Natural killer cell treated with Interleukin-12 subunit alpha and Interleukin-12 subunit beta and Interleukin-15 and Interleukin-18, amount 100 ng/mL, for 72 hours (primary cell): ENCODE data around the gene KDM7A. TPM values are rescaled to one million over a fixed set of nuclear protein-coding genes. Genes with fewer than 3 reads are reported as not detected.
A peak's percentile ranks its signal among the peaks of the same experiment; 100 is the strongest.
"Not testable (repeated sequence)": the region's sequence is repeated elsewhere in the genome, so short reads cannot be mapped to it uniquely, and the experiment has no call there.

Source experiments
- ATAC-seq, 2 donors: fragments of 150-1000 bp; cut with Tn5 transposase in 1 of 2; sonication (Bioruptor Pico), chemical (Tn5 transposase) in 1 of 2; 2 replicates each; pipeline ENCODE4 v1.10.0; 2021
- DNase-seq: peaks from one replicate; pipeline ENCODE4 v3.0.0; 2022; ENCODE audit warnings: low spot score
- H3K27ac Mint-ChIP-seq, 2 donors: 1 replicate in 1 of 2; 2 replicates in 1 of 2; pipeline ENCODE4 v1.8.0; 2022; ENCODE audit warnings: mixed read lengths in 2 of 2, mild to moderate bottlenecking in 1 of 2, moderate library complexity in 1 of 2
- H3K27me3 Mint-ChIP-seq, 2 donors: 1 replicate in 1 of 2; 2 replicates in 1 of 2; pipeline ENCODE4 v1.8.0; 2022; ENCODE audit warnings: mixed read lengths in 2 of 2
- H3K36me3 Mint-ChIP-seq: one replicate; pipeline ENCODE4 v1.8.0; 2022; ENCODE audit warnings: mixed read lengths
- H3K4me1 Mint-ChIP-seq, 2 donors: 1 replicate in 1 of 2; 2 replicates in 1 of 2; pipeline ENCODE4 v1.8.0; 2022; ENCODE audit warnings: low read depth in 2 of 2, mixed read lengths in 2 of 2, mild to moderate bottlenecking in 1 of 2
- H3K4me3 Mint-ChIP-seq: one replicate; pipeline ENCODE4 v1.8.0; 2022; ENCODE audit warnings: mixed read lengths
- H3K9me3 Mint-ChIP-seq: 2 replicates; pipeline ENCODE4 v1.8.0; 2022; ENCODE audit warnings: mixed read lengths
- total RNA-seq, 2 donors: library from RNA; stranded (reverse); gene quantifications; one replicate each; pipeline ENCODE4 v1.2.3, GENCODE V29; 2022

KDM7A gene
- total RNA-seq, 2 donors from 2014 or later = 12.6 to 14.5 TPM

DNA sequence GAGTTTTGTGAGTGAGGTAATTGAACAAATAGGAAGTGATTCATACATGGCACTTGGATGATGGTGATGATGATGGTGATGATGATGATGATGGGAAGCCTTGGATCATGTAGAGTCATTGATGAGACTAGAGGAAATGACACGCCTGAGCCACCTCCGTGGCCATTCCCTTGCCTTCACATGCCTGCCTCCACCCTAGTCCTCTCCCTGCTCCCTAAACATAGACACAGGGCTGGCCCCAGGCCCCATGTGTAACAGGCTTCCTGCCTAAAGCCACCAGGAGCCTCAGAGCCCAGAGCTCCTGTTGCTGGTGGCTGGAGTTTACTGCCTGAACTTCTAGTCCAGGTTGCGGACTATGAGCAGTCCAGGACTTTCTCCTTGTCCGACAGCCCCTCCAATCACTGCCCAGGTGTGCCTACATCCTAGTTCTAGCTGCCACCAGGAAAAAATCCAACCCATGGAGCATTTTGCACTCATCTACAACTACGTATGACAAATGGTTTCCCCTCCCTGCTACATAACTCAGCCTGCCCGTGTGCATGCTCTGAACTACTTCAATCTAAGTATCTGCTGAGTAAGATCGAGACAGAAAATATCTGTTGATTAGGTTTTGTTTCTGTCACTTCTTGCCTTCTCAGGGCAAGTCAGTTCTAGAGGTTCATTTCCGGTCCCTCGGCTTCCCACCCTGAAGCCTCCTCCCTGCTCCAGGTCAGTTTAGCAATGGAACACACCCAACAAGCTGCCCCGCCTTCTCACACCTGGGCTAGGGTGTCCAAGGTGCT, 35.5 kb upstream of the KDM7A start:
- no peaks in the 10 kb centered on the region for H3K36me3 Mint-ChIP-seq
- peak overlapping the region in 1 of 2 donors; percentile 86 for H3K27ac Mint-ChIP-seq
- peaks cover 37 to 48% of the 10 kb centered on the region in 2 donors for H3K4me1 Mint-ChIP-seq
- peaks cover 6% of the 10 kb centered on the region for H3K9me3 Mint-ChIP-seq
- ATAC-seq (peak in 1 of 2 donors; percentile 80), DNase-seq (no peak)
- peak overlapping the region; percentile 80 for H3K4me3 Mint-ChIP-seq
- H3K27me3 Mint-ChIP-seq = peaks cover 0 to 1% of the 10 kb centered on the region in 2 donors

DNA sequence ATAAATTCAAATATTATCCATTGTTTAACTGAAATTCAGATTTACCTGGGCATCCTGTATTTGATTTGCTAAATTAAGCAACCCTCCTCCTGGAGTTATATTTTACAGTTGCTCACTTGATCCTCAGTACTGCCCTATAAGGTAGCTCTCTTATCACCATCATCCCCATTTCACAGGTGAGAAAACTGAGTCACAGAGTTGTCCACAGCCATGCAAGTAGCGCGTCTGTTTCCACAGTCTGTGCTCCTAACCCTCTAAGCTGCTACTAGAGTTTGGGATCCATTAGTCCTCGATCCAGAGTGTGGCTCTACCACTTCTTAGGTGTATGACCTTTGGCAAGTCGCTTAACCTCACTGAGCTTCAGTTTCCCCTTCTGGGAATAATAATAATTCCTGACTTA, 34.9 kb upstream of the KDM7A start:
- ATAC-seq (no peak), DNase-seq (no peak)
- no peaks in the 10 kb centered on the region for H3K36me3 Mint-ChIP-seq
- peak overlapping the region; percentile 80 for H3K4me3 Mint-ChIP-seq
- H3K27ac Mint-ChIP-seq = peak overlapping the region in 1 of 2 donors; percentile 86
- peaks cover 0 to 4% of the 10 kb centered on the region in 2 donors for H3K27me3 Mint-ChIP-seq
- H3K9me3 Mint-ChIP-seq = peaks cover 6% of the 10 kb centered on the region
- H3K4me1 Mint-ChIP-seq = peaks cover 37 to 48% of the 10 kb centered on the region in 2 donors

DNA sequence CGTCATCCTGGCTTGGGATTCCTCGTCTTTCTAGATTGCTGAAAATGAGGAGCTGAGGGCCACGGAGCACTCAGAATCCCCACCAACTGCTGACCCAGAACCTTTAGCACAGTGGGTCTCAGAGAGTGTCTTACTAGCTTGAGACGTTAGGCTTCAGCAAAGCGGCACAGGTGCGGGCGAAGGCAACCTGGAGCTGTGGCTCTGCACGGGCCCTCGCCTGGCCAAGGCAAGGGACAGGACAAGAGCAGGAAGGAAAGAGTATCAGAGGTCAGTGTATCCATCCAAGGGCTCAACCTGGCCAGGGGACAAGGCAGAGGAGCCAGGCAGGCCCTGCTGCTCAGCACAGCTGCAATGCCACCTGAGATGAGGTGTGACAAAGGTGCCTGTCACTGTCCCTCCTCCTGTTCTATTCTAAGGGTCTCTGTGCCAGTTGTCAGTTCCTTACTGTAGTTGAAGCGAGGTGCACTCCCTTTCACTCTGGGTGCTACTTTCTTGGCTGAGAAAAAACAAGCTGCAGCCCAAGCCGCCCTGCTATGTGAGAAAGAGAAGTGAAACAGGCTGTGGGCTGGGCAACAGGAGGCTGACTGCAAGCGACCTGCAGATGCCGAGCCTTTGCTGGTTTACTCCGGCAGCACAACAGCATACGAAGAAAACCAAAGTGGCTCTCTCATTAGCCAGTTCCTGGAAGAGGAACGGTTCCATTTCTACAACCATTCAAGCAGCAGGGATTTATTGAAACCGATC, 33.3 kb upstream of the KDM7A start:
- ATAC-seq = peak; percentile 68 to 80
- Mint-ChIP-seq H3K27me3 (peaks cover 0 to 7% of the 10 kb centered on the region in 2 donors), H3K9me3 (peaks cover 5% of the 10 kb centered on the region), H3K4me3 (peak overlapping the region; percentile 61), H3K36me3 (no peaks in the 10 kb centered on the region), H3K27ac (peak overlapping the region; percentile 16 to 70), H3K4me1 (peaks cover 29 to 40% of the 10 kb centered on the region in 2 donors)
- DNase-seq = no peak

DNA sequence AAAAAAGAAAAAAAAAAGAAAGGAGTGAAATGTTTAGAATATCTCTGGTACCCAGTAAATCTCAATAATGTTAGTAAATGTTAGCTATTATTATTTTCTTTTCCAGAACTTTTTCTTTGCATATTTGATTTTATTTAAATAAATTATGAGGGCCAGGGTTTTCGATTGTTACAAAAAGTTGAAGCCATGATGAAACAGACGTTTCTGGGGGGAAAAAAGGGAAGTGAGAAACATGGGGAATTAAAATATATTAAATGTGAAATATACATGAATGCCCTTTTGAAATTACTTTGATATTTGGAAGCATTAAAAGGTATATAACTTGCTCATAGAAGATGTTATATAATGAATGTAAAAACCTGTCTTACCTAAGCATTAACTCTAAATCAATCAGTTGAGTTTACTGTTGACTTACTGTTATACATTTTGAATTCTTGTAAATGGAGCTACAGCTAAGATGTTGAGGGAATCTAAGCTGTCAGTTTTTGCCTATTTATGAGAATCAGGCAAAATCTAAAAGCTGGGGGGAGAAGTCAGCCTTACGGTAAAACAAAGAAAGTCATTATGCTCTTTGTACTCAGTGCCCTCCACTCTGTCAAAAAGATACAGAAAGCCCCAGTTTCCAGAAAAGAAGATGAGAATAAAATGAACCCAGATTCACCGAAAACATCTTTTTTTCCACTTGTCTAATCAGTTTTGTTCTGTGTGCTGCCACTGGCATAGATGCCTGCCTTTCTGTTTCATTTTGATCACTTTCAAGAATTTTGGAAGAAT, 30.0 kb upstream of the KDM7A start:
- H3K4me1 Mint-ChIP-seq = peaks cover 10 to 15% of the 10 kb centered on the region in 2 donors
- no peaks in the 10 kb centered on the region for H3K9me3 Mint-ChIP-seq
- H3K36me3 Mint-ChIP-seq = peaks cover 11% of the 10 kb centered on the region
- ATAC-seq (no peak), DNase-seq (no peak)
- peaks cover 4 to 7% of the 10 kb centered on the region in 2 donors for H3K27me3 Mint-ChIP-seq
- peak overlapping the region; percentile 10 for H3K4me3 Mint-ChIP-seq
- H3K27ac Mint-ChIP-seq = peak overlapping the region in 1 of 2 donors; percentile 42

DNA sequence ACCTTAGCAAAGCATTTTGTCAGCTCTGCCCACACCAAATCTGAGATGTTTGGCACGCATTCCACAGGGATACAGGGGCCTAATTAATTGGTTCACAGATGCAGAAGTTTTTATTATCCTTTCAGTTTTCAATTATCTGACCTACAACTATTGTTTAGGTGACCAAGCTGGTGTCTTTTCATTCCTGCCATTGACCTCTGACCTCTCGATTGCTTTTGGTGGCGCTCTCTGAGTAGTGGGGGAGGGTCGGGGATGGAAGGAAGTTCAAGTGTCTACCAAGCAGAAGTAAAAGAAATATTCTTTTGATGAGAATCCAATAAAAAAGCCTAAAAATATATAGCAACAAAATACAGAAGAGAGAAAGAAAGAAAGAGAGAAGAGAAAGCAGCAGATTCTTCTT, 28.8 kb upstream of the KDM7A start:
- Mint-ChIP-seq H3K4me3 (no peak overlapping the region), H3K27me3 (peaks cover 9% of the 10 kb centered on the region in 2 donors), H3K27ac (peak overlapping the region in 1 of 2 donors; percentile 10), H3K9me3 (no peaks in the 10 kb centered on the region), H3K4me1 (peaks cover 9 to 11% of the 10 kb centered on the region in 2 donors), H3K36me3 (peaks cover 11% of the 10 kb centered on the region)
- no peak for ATAC-seq
- DNase-seq = no peak

DNA sequence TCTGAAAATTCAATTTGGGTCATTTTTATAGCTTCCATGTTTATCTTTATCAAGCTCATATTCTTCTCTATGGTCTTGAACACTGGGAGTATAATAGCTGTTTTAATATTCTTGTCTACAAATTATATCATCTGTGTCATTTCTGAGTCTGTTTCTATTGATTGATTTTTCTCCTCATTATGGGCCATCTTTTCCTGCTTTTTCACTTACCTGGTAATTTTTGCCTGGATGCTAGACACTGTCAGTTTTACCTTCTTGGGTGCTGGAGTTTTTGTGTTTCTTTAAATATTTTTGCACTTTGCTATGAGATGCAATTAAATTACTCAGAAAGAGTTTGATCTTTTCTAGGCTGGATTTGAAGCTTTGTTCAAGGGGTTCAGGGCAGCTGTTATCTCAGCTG, 26.8 kb upstream of the KDM7A start:
- peaks cover 9% of the 10 kb centered on the region in 2 donors for H3K27me3 Mint-ChIP-seq
- no peaks in the 10 kb centered on the region for H3K4me1 Mint-ChIP-seq
- H3K4me3 Mint-ChIP-seq = no peak overlapping the region
- no peak overlapping the region for H3K27ac Mint-ChIP-seq
- no peak for ATAC-seq
- peaks cover 11% of the 10 kb centered on the region for H3K36me3 Mint-ChIP-seq
- DNase-seq = no peak
- H3K9me3 Mint-ChIP-seq = no peaks in the 10 kb centered on the region

DNA sequence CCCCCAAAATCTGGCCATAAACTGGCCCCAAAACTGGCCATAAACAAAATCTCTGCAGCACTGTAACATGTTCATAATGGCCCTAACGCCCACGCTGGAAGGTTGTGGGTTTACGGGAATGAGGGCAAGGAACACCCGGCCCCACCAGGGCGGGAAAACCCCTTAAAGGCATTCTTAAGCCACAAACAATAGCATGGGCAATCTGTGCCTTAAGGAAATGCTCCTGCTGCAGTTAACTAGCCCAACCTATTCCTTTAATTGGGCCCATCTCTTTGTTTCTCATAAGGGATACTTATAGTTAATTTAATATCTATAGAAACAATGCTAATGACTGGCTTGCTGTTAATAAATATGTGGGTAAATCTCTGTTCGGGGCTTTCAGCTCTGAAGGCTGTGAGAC, 26.2 kb upstream of the KDM7A start:
- peaks cover 11% of the 10 kb centered on the region for H3K36me3 Mint-ChIP-seq
- not testable (repeated sequence) for H3K4me3 Mint-ChIP-seq, H3K27ac Mint-ChIP-seq, H3K4me1 Mint-ChIP-seq, DNase-seq, H3K27me3 Mint-ChIP-seq, H3K9me3 Mint-ChIP-seq, ATAC-seq

DNA sequence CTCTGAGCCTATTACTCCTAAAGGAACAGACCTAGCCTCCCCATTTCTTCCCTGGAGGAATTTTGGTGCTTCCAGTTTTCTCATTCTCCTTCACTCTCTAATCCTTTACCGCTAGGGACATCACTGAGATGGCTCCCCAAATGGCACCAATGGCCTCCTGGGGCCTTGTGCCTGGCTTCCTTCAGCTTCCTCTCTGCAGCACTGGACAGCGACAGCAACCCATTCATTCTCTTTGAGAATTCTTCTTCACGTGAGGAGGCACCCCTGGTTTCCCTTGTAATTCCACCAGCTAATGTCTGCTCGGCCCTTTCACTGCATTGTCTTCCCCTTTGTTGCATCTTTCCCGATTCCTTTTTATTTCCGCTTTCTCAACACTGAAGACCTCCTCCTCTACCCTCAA, 24.6 kb upstream of the KDM7A start:
- ATAC-seq (no peak), DNase-seq (no peak)
- Mint-ChIP-seq H3K4me1 (peaks cover 0 to 1% of the 10 kb centered on the region in 2 donors), H3K27ac (no peak overlapping the region), H3K36me3 (peaks cover 11% of the 10 kb centered on the region), H3K27me3 (peaks cover 5 to 9% of the 10 kb centered on the region in 2 donors), H3K4me3 (no peak overlapping the region), H3K9me3 (no peaks in the 10 kb centered on the region)

DNA sequence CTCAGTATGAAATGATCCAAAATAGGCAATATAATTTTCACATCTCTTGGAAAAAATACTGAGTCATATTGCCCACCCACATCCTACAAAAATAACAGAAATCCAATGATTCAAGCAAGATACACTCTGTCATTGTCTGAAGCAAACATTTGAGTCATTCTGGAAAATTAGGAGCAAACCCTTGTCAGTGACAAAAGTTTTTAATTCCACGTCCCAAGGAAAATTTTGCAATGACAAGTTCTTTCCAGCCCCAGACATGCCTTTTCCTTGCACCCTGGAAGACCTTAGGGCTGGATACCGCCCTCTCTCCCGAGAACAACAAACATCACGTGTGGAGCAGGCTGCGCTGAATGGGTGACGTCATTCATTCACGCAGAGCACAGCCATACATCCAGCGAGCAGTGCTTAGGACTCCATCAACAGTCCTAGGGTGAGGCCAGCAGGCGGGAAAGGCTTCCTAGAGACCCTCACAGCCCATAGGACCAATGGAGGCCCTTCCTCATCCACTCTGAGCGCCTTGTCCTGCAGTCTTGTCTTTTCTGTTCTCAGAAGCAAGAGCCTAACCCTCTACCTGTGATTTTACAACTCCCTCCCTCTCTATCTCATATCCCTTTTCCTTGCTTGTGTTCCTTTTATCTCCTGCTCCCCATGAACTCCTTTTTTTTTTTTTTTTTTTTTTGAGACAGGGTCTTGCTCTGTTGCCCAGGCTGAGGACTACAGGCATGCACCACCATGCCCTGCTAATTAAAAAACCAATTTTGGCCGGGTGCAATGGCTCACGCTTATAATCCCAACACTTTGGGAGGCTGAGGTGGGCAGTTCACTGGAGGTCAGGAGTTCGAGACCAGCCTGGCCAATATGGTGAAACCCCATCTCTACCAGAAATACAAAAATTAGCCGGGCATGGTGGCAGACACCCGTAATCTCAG, 23.5 kb upstream of the KDM7A start:
- ATAC-seq (no peak), DNase-seq (no peak)
- H3K27ac Mint-ChIP-seq = peak overlapping the region in 1 of 2 donors; percentile 38
- H3K27me3 Mint-ChIP-seq = peaks cover 2 to 9% of the 10 kb centered on the region in 2 donors
- H3K4me1 Mint-ChIP-seq = peaks cover 0 to 12% of the 10 kb centered on the region in 2 donors
- H3K9me3 Mint-ChIP-seq = no peaks in the 10 kb centered on the region
- H3K4me3 Mint-ChIP-seq = no peak overlapping the region
- H3K36me3 Mint-ChIP-seq = peaks cover 15% of the 10 kb centered on the region

DNA sequence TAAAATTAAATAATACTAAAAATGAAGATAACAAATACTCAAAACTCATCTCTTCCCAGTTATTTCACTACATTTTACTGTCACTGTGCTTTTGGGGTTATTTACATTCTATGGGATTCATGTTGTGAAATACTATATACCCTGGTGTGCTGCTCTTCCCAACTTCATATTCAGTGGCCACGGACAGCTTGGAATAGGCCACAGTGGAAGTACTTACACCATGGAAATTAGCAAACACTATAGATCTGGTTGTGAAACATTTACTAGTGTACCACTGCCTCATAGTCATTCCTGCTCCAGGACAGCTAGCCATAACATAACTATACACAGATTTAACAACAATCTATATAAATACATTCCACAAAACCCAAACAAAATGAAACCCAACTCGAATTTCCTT, 21.2 kb upstream of the KDM7A start:
- H3K27ac Mint-ChIP-seq = no peak overlapping the region
- H3K4me1 Mint-ChIP-seq = peaks cover 0 to 16% of the 10 kb centered on the region in 2 donors
- H3K27me3 Mint-ChIP-seq = peaks cover 2 to 9% of the 10 kb centered on the region in 2 donors
- H3K36me3 Mint-ChIP-seq = peaks cover 4% of the 10 kb centered on the region
- DNase-seq (no peak), ATAC-seq (no peak)
- no peaks in the 10 kb centered on the region for H3K9me3 Mint-ChIP-seq
- no peak overlapping the region for H3K4me3 Mint-ChIP-seq

DNA sequence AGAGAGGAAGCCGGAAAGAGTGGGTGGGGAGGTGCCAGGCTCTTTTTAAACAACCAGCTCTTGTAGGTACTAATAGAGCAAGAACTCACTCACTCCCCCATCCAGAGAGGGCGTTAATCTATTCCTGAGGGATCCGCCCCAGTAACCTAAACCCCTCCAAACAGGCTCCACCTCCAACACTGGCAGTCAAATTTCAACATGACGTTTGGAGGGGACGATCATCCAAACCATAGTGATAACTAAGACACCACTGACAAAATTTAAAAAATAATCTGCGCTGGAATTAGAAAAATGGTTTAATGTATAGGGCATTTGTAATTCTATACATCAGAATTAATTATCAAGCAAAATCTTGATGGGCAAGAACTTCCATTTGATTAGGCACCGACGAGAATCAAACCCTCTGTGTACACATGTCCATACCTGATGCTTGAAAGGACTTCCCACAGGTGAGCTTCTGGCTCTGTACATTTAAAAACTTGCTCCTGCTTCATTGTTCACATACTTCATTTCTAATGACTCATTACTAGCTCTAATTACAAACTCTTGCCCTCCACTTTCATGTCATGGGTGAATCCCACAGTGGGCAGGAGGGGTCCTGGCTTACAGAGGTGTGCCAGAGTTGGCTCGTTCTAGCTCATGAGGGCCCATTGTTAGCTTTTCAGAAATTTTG, 20.6 kb upstream of the KDM7A start:
- peaks cover 4% of the 10 kb centered on the region for H3K36me3 Mint-ChIP-seq
- no peaks in the 10 kb centered on the region for H3K9me3 Mint-ChIP-seq
- H3K27ac Mint-ChIP-seq = no peak overlapping the region
- H3K4me1 Mint-ChIP-seq = peaks cover 0 to 16% of the 10 kb centered on the region in 2 donors
- DNase-seq (no peak), ATAC-seq (no peak)
- peaks cover 2 to 9% of the 10 kb centered on the region in 2 donors for H3K27me3 Mint-ChIP-seq
- H3K4me3 Mint-ChIP-seq = no peak overlapping the region

DNA sequence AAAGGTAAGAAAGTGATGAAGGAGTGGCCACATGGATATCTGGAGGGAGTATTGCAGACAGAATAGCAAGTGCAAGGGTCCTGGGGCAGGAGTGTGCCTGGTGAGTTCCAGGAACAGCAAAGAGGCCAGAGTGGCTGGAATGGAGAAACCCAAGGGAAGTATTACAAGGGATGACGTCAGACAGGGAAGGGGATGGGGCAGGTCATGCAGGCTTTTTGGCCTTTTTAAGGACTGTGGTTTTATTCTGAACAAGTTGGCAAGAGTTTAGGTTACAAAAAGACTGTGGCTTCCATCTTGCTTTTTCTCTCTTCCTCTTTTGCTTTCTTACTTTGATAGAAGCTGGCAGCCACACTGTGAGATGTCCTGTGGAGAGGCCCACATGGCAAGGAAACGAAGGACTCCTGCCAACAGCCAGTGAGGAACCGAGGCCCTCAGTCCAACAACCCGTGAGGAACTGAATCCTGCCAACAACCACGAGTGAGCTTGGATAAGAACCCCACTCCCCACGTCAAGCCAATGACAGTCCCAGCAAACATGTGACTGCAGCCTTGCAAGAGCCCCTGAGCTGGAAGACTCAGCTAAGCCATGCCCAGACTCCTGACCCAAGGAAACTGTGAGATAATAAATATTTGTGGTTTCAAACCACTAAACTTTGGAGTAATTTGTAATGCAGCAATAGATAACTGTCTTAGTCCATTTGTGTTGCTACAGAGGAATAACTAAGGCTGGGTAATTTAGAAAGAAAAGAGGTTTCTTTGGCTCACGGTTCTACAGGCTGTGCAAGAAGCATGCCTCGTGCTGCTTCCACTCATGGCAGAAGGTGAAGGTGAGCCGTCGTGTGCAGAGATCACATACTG, 19.8 kb upstream of the KDM7A start:
- peaks cover 0 to 16% of the 10 kb centered on the region in 2 donors for H3K4me1 Mint-ChIP-seq
- H3K36me3 Mint-ChIP-seq = peaks cover 4% of the 10 kb centered on the region
- no peak for DNase-seq
- peaks cover 0 to 3% of the 10 kb centered on the region in 2 donors for H3K27me3 Mint-ChIP-seq
- no peak for ATAC-seq
- H3K9me3 Mint-ChIP-seq = no peaks in the 10 kb centered on the region
- H3K27ac Mint-ChIP-seq = peak overlapping the region in 1 of 2 donors; percentile 29
- H3K4me3 Mint-ChIP-seq = peak overlapping the region; percentile 16
